HEK293T (cell line): ENCODE measurements around the gene RNF225.

Source experiments
- CTCF ChIA-PET: fragments of 350-600 bp; formaldehyde crosslinking; extraction: SDS; loops from one replicate; lab custom pipeline; 2021; ENCODE audit warnings: antibody characterized with exemption, inconsistent platforms; lab: Yijun Ruan, JAX
- POLR2A ChIA-PET: fragments of 350-600 bp; formaldehyde crosslinking; extraction: SDS; loops from one replicate; lab custom pipeline; 2020; ENCODE audit warnings: antibody characterized with exemption, inconsistent platforms; lab: Yijun Ruan, JAX
- DNase-seq: peaks from one replicate; pipeline ENCODE4 v3.0.0; 2012; ENCODE audit warnings: mixed read lengths; ENCODE audit errors: extremely low spot score
- ARNT ChIP-seq: fragments of 450-650 bp; IDR thresholded peaks from 2 replicates; pipeline ENCODE4 v1.6.1; 2017; ENCODE audit warnings: mild to moderate bottlenecking
- BHLHE40 ChIP-seq: fragments of 450-650 bp; IDR thresholded peaks from 2 replicates; pipeline ENCODE4 v1.6.1; 2016; ENCODE audit warnings: mild to moderate bottlenecking, moderate library complexity, borderline replicate concordance
- CTBP1 ChIP-seq: fragments of 450-650 bp; IDR thresholded peaks from 2 replicates; pipeline ENCODE4 v1.6.1; 2016; ENCODE audit warnings: borderline replicate concordance
- ELF4 ChIP-seq: fragments of 450-650 bp; IDR thresholded peaks from 2 replicates; pipeline ENCODE4 v1.6.1; 2017; ENCODE audit warnings: antibody characterized with exemption
- FOXA1 ChIP-seq: fragments of 450-650 bp; IDR thresholded peaks from 2 replicates; pipeline ENCODE4 v1.6.1; 2016; ENCODE audit warnings: mild to moderate bottlenecking
- FOXK2 ChIP-seq: fragments of 450-650 bp; IDR thresholded peaks from 2 replicates; pipeline ENCODE4 v1.6.1; 2016; ENCODE audit warnings: mild to moderate bottlenecking
- FOXM1 ChIP-seq: fragments of 450-650 bp; IDR thresholded peaks from 2 replicates; pipeline ENCODE4 v1.6.1; 2017; ENCODE audit warnings: mild to moderate bottlenecking, borderline replicate concordance
- HDGF ChIP-seq: fragments of 450-650 bp; IDR thresholded peaks from 2 replicates; pipeline ENCODE4 v1.6.1; 2017; ENCODE audit warnings: antibody characterized with exemption, borderline replicate concordance
- L3MBTL2 ChIP-seq: fragments of 450-650 bp; conservative IDR thresholded peaks from 2 replicates; pipeline ENCODE4 v1.6.1; 2016; ENCODE audit warnings: mild to moderate bottlenecking
- LEF1 ChIP-seq: fragments of 450-650 bp; IDR thresholded peaks from 2 replicates; pipeline ENCODE4 v1.6.1; 2017; ENCODE audit warnings: mild to moderate bottlenecking, borderline replicate concordance
- NFRKB ChIP-seq: fragments of 450-650 bp; IDR thresholded peaks from 2 replicates; pipeline ENCODE4 v1.6.1; 2016; ENCODE audit warnings: mild to moderate bottlenecking, moderate library complexity
- PKNOX1 ChIP-seq: fragments of 450-650 bp; IDR thresholded peaks from 2 replicates; pipeline ENCODE4 v1.6.1; 2016
- SP1 ChIP-seq: fragments of 450-650 bp; IDR thresholded peaks from 2 replicates; pipeline ENCODE4 v1.6.1; 2017
- SUZ12 ChIP-seq: fragments of 450-650 bp; IDR thresholded peaks from 2 replicates; pipeline ENCODE4 v1.6.1; 2016; ENCODE audit warnings: mild to moderate bottlenecking
- TARDBP ChIP-seq: fragments of 450-650 bp; IDR thresholded peaks from 2 replicates; pipeline ENCODE4 v1.6.1; 2016
- ZNF384 ChIP-seq: fragments of 450-650 bp; IDR thresholded peaks from 2 replicates; pipeline ENCODE4 v1.6.1; 2016

The RNF225 gene

GRCh38 chr19:58387338-58388174 is 7.9 kb upstream of the RNF225 start:
- DNase-seq, result no peak
- ChIA-PET POLR2A (interaction anchor here (0.6 to 3.5 kb wide), 5 partner anchors 16 to 194 kb away, joined by 3 to 21 read pairs (median 4); partner anchors contain the start of genes ZNF497 and ZNF584), CTCF (interaction anchor here (0.6 kb wide), 1 partner anchor 141 kb away, joined by 3 read pairs; no protein-coding TSS in a partner anchor)
- TF ChIP-seq L3MBTL2 (no peak), FOXA1 (no peak), LEF1 (no peak), FOXM1 (no peak), PKNOX1 (no peak), HDGF (no peak), BHLHE40 (no peak), CTBP1 (no peak), FOXK2 (no peak), ZNF384 (no peak), ARNT (no peak), SP1 (no peak), NFRKB (no peak), TARDBP (no peak), SUZ12 (no peak)

GRCh38 chr19:58388175-58388526 is 7.3 kb upstream of the RNF225 start:
- CTCF ChIA-PET, result no interaction called here
- POLR2A ChIA-PET, result interaction anchor here (0.9 to 3.5 kb wide), 3 partner anchors 25 to 194 kb away, joined by 3 to 21 read pairs (median 4); partner anchors contain the start of gene ZNF497
- no peak for DNase-seq
- TF ChIP-seq TARDBP (no peak), CTBP1 (no peak), ZNF384 (no peak), HDGF (no peak), FOXK2 (no peak), NFRKB (no peak), SP1 (no peak), ARNT (no peak), FOXA1 (no peak), FOXM1 (no peak)

- no peak for DNase-seq
- no peak for TF ChIP-seq BHLHE40
- TF ChIP-seq PKNOX1, result no peak
- TF ChIP-seq CTBP1, result no peak
- TF ChIP-seq SP1, result no peak
- no peak for TF ChIP-seq TARDBP
- no peak for TF ChIP-seq L3MBTL2
- POLR2A ChIA-PET, result no interaction called here
- CTCF ChIA-PET, result no interaction called here
Measured at GRCh38 chr19:58392945-58393724, 2.3 kb upstream of the RNF225 start.

GRCh38 chr19:58393725-58394033 is 1.8 kb upstream of the RNF225 start:
- ChIA-PET POLR2A (no interaction called here), CTCF (no interaction called here)
- no peak for TF ChIP-seq ARNT
- no peak for TF ChIP-seq FOXK2
- no peak for TF ChIP-seq SUZ12
- no peak for TF ChIP-seq FOXM1
- no peak for TF ChIP-seq ZNF384
- TF ChIP-seq L3MBTL2, result no peak
- DNase-seq, result no peak

GRCh38 chr19:58394821-58395219 is 636 bp upstream of the RNF225 start:
- ChIA-PET CTCF (no interaction called here), POLR2A (interaction anchor here (1.0 to 1.8 kb wide), 3 partner anchors 12 to 149 kb away, joined by 3 to 5 read pairs (median 5); partner anchors contain the start of genes TRIM28 and ZNF584)
- no peak for DNase-seq
- TF ChIP-seq TARDBP, result no peak
- no peak for TF ChIP-seq ELF4
- no peak for TF ChIP-seq HDGF
- TF ChIP-seq NFRKB, result no peak
- TF ChIP-seq ZNF384, result no peak
- TF ChIP-seq L3MBTL2, result no peak
- no peak for TF ChIP-seq FOXM1
- TF ChIP-seq PKNOX1, result no peak
- no peak for TF ChIP-seq CTBP1
- no peak for TF ChIP-seq FOXA1
- TF ChIP-seq BHLHE40, result no peak
- no peak for TF ChIP-seq LEF1
- no peak for TF ChIP-seq ARNT
- TF ChIP-seq SUZ12, result no peak
- TF ChIP-seq FOXK2, result no peak

GRCh38 chr19:58395979-58396627 is 647 bp downstream of the RNF225 start:
- no peak for TF ChIP-seq SUZ12
- no peak for TF ChIP-seq HDGF
- no peak for TF ChIP-seq TARDBP
- no peak for TF ChIP-seq PKNOX1
- no peak for DNase-seq
- POLR2A ChIA-PET, result interaction anchor here (1.8 kb wide), 1 partner anchor 148 kb away, joined by 5 read pairs; the partner anchor contains the start of gene TRIM28
- CTCF ChIA-PET, result no interaction called here
